Inflammatory macrophage treated with lipopolysaccharide for 1 hour (primary cell): ENCODE measurements around the gene NTMT2.
"Not testable (repeated sequence)": the region's sequence is repeated elsewhere in the genome, so short reads cannot be mapped to it uniquely, and the experiment has no call there.

Experiments
- DNase-seq, 2 donors: peaks; one replicate each; pipeline ENCODE4 v3.0.0-alpha.2; 2020 to 2022

Gene NTMT2

GRCh38 chr1:170157820-170158219, 12.1 kb downstream of the NTMT2 start:
- DNase-seq = no peak

- DNase-seq = no peak
These were observed 16.9 kb downstream of the NTMT2 start for GRCh38 chr1:170162459-170163246.

- no peak for DNase-seq
These were observed 18.5 kb downstream of the NTMT2 start for GRCh38 chr1:170164103-170164763.

- DNase-seq = no peak
These were observed 20.9 kb downstream of the NTMT2 start for GRCh38 chr1:170166518-170167180.

GRCh38 chr1:170168265-170168664, 22.5 kb downstream of the NTMT2 start:
- DNase-seq = no peak

GRCh38 chr1:170170513-170170912, 24.8 kb downstream of the NTMT2 start:
- not testable (repeated sequence) for DNase-seq

GRCh38 chr1:170174395-170174794, 28.6 kb downstream of the NTMT2 start:
- no peak for DNase-seq

DNA sequence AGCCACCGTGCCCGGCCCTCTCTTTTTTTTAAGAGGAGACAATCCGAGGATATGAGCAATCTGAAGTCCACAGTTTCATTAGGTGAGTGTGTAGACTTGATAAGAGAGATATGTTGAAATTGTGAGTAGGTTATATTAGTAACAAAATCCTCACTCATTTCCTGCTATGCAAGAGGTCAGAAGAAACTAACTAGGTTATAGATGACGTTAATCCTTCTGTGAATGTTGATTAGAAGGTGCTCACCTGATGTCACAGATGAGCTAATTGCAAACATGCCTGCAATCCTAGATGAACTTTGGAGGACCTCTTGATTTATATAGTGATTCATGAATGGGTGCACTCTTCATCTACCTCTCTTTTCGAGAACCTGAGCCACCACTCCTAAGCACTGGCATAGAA, 29.3 kb downstream of the NTMT2 start:
- DNase-seq = no peak

- no peak for DNase-seq
These were observed 29.7 kb downstream of the NTMT2 start for GRCh38 chr1:170175484-170175883.

DNA sequence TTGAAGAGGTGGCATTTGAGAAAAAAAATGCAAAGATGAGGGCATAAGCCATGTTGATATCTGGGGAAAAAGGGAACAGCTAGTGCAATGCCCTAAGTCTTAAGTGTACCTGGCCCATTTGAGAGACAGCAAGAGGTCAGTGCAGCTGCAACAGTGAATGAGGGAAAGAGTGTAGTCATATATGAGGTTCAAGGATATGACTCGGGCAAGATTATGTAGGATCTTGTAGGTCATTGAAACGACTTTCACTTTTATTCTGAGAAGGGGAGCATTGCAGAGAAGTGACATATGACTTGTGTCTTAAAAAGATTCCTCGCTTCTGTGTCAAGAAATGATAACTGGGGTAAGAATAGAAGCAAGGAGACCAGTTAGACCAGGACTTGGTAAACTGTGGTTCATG, 31.0 kb downstream of the NTMT2 start:
- DNase-seq = no peak

- no peak for DNase-seq
These were observed 36.7 kb downstream of the NTMT2 start for GRCh38 chr1:170182442-170182841.

DNA sequence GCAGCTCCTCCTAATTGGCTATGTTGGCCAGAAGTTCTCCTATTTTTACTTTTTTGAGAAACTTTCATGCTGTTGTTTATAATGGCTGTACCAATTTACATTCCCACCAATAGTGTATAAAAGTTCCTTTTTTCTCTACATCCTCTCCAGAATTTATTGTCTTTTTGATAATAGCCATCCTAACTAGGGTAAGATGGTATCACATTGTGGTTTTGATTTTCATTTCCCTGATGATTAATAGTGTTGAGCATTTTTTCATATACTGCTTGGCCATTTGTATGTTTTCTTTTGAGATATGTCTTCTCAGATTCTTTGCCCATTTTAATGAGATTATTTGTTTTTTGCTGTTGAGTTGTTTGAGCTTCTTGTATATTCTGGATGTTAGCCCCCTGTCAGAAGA, 46.8 kb downstream of the NTMT2 start:
- DNase-seq = no peak

GRCh38 chr1:170194451-170194850, 48.7 kb downstream of the NTMT2 start:
- DNase-seq = no peak

- no peak for DNase-seq
These were observed 50.9 kb downstream of the NTMT2 start for GRCh38 chr1:170196490-170197236.

DNA sequence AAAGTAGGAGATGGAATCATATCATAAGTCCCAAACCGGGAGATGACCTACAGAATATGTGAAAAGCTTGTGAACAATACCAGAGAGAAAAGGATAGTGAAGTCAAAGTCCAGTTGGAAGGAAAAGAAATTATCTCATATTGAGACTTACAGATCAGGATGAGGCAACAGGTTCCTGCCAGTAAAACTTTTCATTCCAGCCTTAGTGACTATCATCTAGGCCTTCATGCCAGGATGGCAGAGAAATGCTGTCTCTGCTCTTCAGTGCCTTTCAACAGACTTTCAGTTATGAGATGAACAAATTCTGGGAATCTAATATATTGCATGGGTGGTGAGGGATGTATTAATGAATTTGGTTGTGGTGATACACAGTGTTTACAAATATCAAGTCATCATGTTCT, 52.3 kb downstream of the NTMT2 start:
- no peak for DNase-seq

- DNase-seq = no peak
These were observed 52.8 kb downstream of the NTMT2 start for GRCh38 chr1:170198584-170198983.

DNA sequence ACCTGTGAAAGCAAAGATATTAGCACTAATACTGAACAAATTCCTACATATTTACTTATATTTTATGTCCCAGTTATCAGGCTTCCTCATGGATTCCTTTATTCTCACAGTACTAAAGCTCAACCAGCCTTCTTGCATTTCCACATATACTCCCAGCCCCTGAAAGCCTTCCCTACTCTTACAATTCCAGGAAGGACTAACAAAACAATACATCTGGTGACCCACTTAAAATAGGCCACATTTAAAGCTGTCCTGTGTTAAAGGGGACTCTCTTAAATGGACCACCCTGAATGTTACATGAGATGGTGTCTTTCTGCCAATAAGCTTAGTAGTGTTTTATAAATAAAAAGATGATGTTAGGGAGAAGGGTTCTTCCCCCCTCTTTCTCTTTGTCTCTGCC, 54.4 kb downstream of the NTMT2 start:
- DNase-seq = no peak

DNA sequence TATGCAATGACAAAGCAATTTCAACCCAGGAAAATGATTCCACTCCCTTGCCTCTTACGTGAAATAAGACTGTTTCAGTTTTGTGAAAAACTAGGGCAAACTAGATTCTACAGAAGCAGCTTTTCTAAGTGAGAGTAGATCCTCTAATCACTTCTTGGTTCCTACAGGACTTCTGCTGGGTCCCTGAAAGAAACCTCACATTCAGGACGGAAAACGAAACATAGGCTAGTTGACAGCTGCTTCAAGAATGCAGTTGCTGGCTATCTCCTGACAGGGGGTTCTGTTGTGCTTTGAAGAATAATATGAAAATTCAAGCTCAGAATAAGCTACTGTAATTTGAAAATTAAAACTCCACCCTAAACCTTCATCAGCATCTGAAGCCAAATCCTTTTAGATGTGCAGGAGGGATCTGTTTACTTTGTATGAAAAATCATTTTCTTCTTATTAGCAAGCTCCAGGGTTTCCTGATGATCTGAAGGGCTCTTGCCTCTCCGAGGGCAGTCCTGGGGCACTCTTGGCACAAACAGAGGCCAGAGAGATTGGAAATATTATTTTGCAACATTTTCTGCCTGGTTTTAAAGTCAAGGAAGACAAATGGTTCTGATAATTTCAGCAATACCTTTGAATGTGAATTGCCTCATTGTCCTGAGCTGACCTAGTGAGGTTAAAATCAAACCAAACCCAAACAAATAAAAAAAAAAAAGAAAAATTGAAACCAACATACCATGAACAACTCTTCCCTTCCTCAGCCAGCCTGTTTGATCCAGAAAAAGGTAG, 55.0 kb downstream of the NTMT2 start:
- DNase-seq = no peak

GRCh38 chr1:170203693-170204092, 57.9 kb downstream of the NTMT2 start:
- DNase-seq = no peak

- DNase-seq = no peak
These were observed 58.4 kb downstream of the NTMT2 start for GRCh38 chr1:170204121-170204520.

DNA sequence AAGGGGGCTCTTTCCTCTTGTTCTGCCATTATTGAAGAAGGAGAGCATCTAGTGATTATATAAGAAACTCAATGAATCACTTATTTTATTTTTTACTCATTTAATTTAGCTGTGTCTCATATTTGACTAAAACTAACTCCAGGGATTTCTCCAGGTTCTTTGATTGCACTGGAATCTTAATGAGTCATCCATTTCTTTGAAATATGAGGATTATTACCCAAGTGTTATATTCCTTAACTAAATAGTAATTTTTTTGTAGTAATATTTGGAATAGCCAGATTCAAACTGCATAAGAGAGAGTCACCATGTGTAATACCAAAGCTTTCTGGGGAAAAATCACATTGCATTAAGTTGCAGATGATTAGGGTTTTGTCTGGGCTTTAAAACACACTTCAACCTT, 59.5 kb downstream of the NTMT2 start:
- no peak for DNase-seq

- DNase-seq = no peak
These were observed 63.4 kb downstream of the NTMT2 start for GRCh38 chr1:170209125-170209524.

DNA sequence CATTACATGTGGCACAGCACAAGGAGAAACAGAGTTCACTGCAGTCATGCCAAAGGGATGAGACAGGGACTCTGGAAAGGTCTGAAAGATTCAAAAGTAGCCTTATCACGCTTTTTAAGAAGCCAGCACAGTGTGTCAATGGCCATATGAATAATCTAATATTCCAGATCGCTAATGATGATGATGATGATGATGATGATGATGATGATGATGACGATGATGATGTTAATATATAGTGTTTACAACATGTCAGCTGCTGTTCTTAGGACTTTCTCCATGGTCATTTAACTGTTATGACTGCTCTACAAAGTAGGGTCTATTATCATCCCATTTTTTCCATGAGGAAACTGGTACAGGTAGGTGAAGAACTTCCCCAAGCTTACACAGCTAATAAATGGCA, 64.4 kb downstream of the NTMT2 start:
- DNase-seq = no peak
